HL-60 (cell line): Measurements from ENCODE around the gene TAS1R1.

Experiments
- POLR2AphosphoS5 ChIP-seq: IDR thresholded peaks from 2 replicates; pipeline ENCODE4 v1.6.1; 2012; ENCODE audit warnings: low read depth
- TF ChIP-seq, protein P1 (sequence below): IDR thresholded peaks from one replicate; pipeline ENCODE4 v1.5.1; 2011; ENCODE audit warnings: low read length, control low read depth, inconsistent platforms; ENCODE audit not compliant: insufficient read depth

DNA sequence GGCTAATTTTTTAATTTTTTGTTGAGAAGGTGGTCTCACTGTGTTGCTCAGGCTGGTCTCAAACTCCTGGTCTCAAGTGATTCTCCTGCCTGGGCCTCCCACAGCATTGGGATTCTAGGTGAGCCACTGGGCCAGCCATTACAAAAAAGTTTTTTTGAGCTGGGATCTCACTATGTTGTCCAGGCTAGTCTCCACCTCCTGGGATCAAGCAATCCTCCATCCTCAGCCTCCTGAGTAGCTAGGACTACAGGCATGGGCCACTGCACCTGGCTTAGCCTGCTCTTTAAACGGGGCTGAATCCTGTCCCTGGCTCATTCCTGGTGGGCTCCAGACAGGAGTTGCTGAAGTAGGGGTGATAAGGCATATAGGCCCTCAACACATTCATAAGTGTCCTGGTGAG is 2.5 kb downstream of the TAS1R1 start:
- TF ChIP-seq POLR2AphosphoS5 = no peak
- TF ChIP-seq, protein P1, sequence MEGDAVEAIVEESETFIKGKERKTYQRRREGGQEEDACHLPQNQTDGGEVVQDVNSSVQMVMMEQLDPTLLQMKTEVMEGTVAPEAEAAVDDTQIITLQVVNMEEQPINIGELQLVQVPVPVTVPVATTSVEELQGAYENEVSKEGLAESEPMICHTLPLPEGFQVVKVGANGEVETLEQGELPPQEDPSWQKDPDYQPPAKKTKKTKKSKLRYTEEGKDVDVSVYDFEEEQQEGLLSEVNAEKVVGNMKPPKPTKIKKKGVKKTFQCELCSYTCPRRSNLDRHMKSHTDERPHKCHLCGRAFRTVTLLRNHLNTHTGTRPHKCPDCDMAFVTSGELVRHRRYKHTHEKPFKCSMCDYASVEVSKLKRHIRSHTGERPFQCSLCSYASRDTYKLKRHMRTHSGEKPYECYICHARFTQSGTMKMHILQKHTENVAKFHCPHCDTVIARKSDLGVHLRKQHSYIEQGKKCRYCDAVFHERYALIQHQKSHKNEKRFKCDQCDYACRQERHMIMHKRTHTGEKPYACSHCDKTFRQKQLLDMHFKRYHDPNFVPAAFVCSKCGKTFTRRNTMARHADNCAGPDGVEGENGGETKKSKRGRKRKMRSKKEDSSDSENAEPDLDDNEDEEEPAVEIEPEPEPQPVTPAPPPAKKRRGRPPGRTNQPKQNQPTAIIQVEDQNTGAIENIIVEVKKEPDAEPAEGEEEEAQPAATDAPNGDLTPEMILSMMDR = no peak
